WTC11 (cell line): ENCODE measurements around the gene APOBEC3B.

Source experiments
- CTCF ChIP-seq: fragments of 200-600 bp; IDR thresholded peaks from 2 replicates; pipeline ENCODE4 v1.8.0; 2022; ENCODE audit warnings: antibody characterized with exemption
- NFE2L1 ChIP-seq: sonication (generic); formaldehyde crosslinking; IDR thresholded peaks from 2 replicates; pipeline ENCODE4 v1.8.1; 2023; ENCODE audit warnings: missing genetic modification reagents
- ZMAT4 ChIP-seq: fragments of 250-450 bp; sonication (Bioruptor Pico); IDR thresholded peaks from 2 replicates; pipeline ENCODE4 v1.9.0; 2021; ENCODE audit warnings: mild to moderate bottlenecking
- ZNF281 ChIP-seq: sonication (generic); formaldehyde crosslinking; IDR thresholded peaks from 2 replicates; pipeline ENCODE4 v1.8.0; 2023; ENCODE audit warnings: mild to moderate bottlenecking, missing genetic modification reagents

GRCh38 chr22:38937541-38937940, 44.6 kb upstream of the APOBEC3B start:
- TF ChIP-seq CTCF (no peak), NFE2L1 (CRISPR knock-in tag) (0 out of 2 replicates have a peak, but pooled peaks have one; percentile 49), ZMAT4 (no peak), ZNF281 (CRISPR knock-in tag) (no peak)
